Measurements from ENCODE around the gene FOXP4.

The FOXP4 gene

GRCh38 chr6:41644297-41644879, 98.2 kb downstream of the FOXP4 start:
- Histone ChIP-seq H3K9me3 (ENCODE audit: control insufficient read depth, low read length) (no peaks in the 10 kb centered on the region), H3K36me3 (ENCODE audit: control insufficient read depth in 1 of 2, insufficient read depth in 2 of 2, low read depth in 1 of 2, low read length in 2 of 2) (peaks cover 0 to 55% of the 10 kb centered on the region in 2 experiments), H3K4me1 (ENCODE audit: control insufficient read depth, insufficient read depth, low read depth, low read length) (peaks cover 77% of the 10 kb centered on the region), H3K14ac (ENCODE audit: low read length in 2 of 2) (no peak overlapping the region), H3K18ac (ENCODE audit: low read depth in 1 of 2, low read length in 2 of 2) (peak overlapping the region in 1 of 2 experiments; percentile 41), H4K91ac (ENCODE audit: low read length) (no peak overlapping the region), H3K4ac (ENCODE audit: low read depth in 1 of 2, low read length in 2 of 2) (no peak overlapping the region), H3K27ac (ENCODE audit: low read length, poor library complexity, severe bottlenecking) (no peak overlapping the region), H4K8ac (ENCODE audit: low read length) (no peak overlapping the region), H2BK5ac (ENCODE audit: low read depth, low read length, poor library complexity, severe bottlenecking) (no peak overlapping the region), H2BK15ac (ENCODE audit: low read depth, poor library complexity, severe bottlenecking) (no peak overlapping the region), H3K4me2 (ENCODE audit: low read length, poor library complexity, severe bottlenecking) (no peak overlapping the region), H3K23ac (ENCODE audit: low read length in 2 of 2) (peak overlapping the region in 1 of 2 experiments; percentile 11), H2BK120ac (ENCODE audit: low read depth, low read length) (no peak overlapping the region), H2AFZ (ENCODE audit: low read depth, low read length) (no peak overlapping the region), H2BK12ac (ENCODE audit: low read length in 2 of 2) (no peak overlapping the region), H2AK5ac (ENCODE audit: low read length, severe bottlenecking) (no peak overlapping the region), H3K27me3 (ENCODE audit: control insufficient read depth in 1 of 2, insufficient read depth in 1 of 2, low read length in 2 of 2) (peaks cover 0 to 81% of the 10 kb centered on the region in 2 experiments), H3K9ac (ENCODE audit: low read length) (no peak overlapping the region), H3K79me1 (replicated peaks; ENCODE audit: low read length, poor library complexity, severe bottlenecking) (peaks cover 16% of the 10 kb centered on the region), H3K4me3 (ENCODE audit: insufficient read depth in 1 of 2, low read depth in 1 of 2, low read length in 2 of 2) (no peak overlapping the region)
- no peak for DNase-seq
- 57% methylated on average over 4 of the region's 4 CpGs for WGBS

DNA sequence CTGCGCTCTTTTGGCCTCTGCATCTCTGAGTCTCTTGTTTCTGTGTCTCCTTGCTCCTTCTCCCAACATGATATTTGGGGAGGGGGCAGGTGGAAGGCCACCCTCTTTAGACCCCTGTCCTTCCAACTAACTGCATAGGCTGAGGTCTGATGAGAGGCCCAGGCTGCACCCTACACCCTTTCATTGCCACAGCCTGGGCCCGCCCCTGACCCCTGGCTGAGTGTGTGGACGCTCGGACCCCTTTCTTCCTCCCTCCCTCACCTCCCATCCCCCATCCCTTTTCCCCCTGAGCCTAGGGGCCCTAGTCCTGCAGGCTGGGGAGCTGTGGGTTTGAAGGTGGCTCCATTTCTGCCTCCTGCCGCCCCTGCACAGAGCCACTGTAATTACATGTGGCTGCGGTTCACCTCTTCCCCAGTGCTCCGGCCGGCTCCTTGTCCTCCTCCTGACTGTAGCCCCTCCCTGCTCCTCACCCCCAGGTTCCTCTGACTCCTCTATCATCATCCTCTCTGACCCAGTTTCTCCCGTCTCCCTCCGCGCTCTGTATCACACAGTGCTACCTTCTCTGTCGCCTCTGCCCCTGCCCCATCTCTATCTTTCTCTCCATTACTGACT, 98.9 kb downstream of the FOXP4 start:
- Histone ChIP-seq H2BK120ac (ENCODE audit: low read depth, low read length) (no peak overlapping the region), H3K18ac (ENCODE audit: low read depth in 1 of 2, low read length in 2 of 2) (no peak overlapping the region), H4K8ac (ENCODE audit: low read length) (no peak overlapping the region), H3K4ac (ENCODE audit: low read depth in 1 of 2, low read length in 2 of 2) (no peak overlapping the region), H2BK12ac (ENCODE audit: low read length in 2 of 2) (no peak overlapping the region), H3K36me3 (ENCODE audit: control insufficient read depth in 1 of 2, insufficient read depth in 2 of 2, low read depth in 1 of 2, low read length in 2 of 2) (peaks cover 0 to 62% of the 10 kb centered on the region in 2 experiments), H3K4me1 (ENCODE audit: control insufficient read depth, insufficient read depth, low read depth, low read length) (peaks cover 72% of the 10 kb centered on the region), H3K14ac (ENCODE audit: low read length in 2 of 2) (peak overlapping the region in 1 of 2 experiments; percentile 0), H3K27me3 (ENCODE audit: control insufficient read depth in 1 of 2, insufficient read depth in 1 of 2, low read length in 2 of 2) (peaks cover 0 to 79% of the 10 kb centered on the region in 2 experiments), H3K27ac (ENCODE audit: low read length, poor library complexity, severe bottlenecking) (no peak overlapping the region), H3K4me2 (ENCODE audit: low read length, poor library complexity, severe bottlenecking) (peak overlapping the region; percentile 6), H3K79me1 (replicated peaks; ENCODE audit: low read length, poor library complexity, severe bottlenecking) (peaks cover 18% of the 10 kb centered on the region), H3K9me3 (ENCODE audit: control insufficient read depth, low read length) (no peaks in the 10 kb centered on the region), H4K91ac (ENCODE audit: low read length) (no peak overlapping the region), H2AK5ac (ENCODE audit: low read length, severe bottlenecking) (peak overlapping the region; percentile 37), H3K9ac (ENCODE audit: low read length) (no peak overlapping the region), H2BK15ac (ENCODE audit: low read depth, poor library complexity, severe bottlenecking) (no peak overlapping the region), H3K23ac (ENCODE audit: low read length in 2 of 2) (no peak overlapping the region), H2BK5ac (ENCODE audit: low read depth, low read length, poor library complexity, severe bottlenecking) (no peak overlapping the region), H3K4me3 (ENCODE audit: insufficient read depth in 1 of 2, low read depth in 1 of 2, low read length in 2 of 2) (no peak overlapping the region), H2AFZ (ENCODE audit: low read depth, low read length) (no peak overlapping the region)
- 65% methylated on average over 8 of the region's 12 CpGs for WGBS
- DNase-seq = no peak

GRCh38 chr6:41646026-41646795, 100.0 kb downstream of the FOXP4 start:
- no peak overlapping the region for H3K14ac ChIP-seq (ENCODE audit: low read length in 2 of 2)
- H2BK5ac ChIP-seq (ENCODE audit: low read depth, low read length, poor library complexity, severe bottlenecking) = no peak overlapping the region
- no peak overlapping the region for H3K23ac ChIP-seq (ENCODE audit: low read length in 2 of 2)
- peak overlapping the region; percentile 5 for H2AK5ac ChIP-seq (ENCODE audit: low read length, severe bottlenecking)
- no peak overlapping the region for H3K9ac ChIP-seq (ENCODE audit: low read length)
- H4K8ac ChIP-seq (ENCODE audit: low read length) = no peak overlapping the region
- H3K79me1 ChIP-seq (replicated peaks; ENCODE audit: low read length, poor library complexity, severe bottlenecking) = peaks cover 20% of the 10 kb centered on the region
- no peak overlapping the region for H2AFZ ChIP-seq (ENCODE audit: low read depth, low read length)
- H2BK120ac ChIP-seq (ENCODE audit: low read depth, low read length) = no peak overlapping the region
- H3K36me3 ChIP-seq (ENCODE audit: control insufficient read depth in 1 of 2, insufficient read depth in 2 of 2, low read depth in 1 of 2, low read length in 2 of 2) = peaks cover 0 to 65% of the 10 kb centered on the region in 2 experiments
- no peak overlapping the region for H3K4me3 ChIP-seq (ENCODE audit: insufficient read depth in 1 of 2, low read depth in 1 of 2, low read length in 2 of 2)
- H4K91ac ChIP-seq (ENCODE audit: low read length) = no peak overlapping the region
- peaks cover 66% of the 10 kb centered on the region for H3K4me1 ChIP-seq (ENCODE audit: control insufficient read depth, insufficient read depth, low read depth, low read length)
- H3K9me3 ChIP-seq (ENCODE audit: control insufficient read depth, low read length) = no peaks in the 10 kb centered on the region
- H2BK15ac ChIP-seq (ENCODE audit: low read depth, poor library complexity, severe bottlenecking) = no peak overlapping the region
- WGBS = 95% methylated on average over 14 of the region's 14 CpGs
- H3K27ac ChIP-seq (ENCODE audit: low read length, poor library complexity, severe bottlenecking) = no peak overlapping the region
- H3K18ac ChIP-seq (ENCODE audit: low read depth in 1 of 2, low read length in 2 of 2) = no peak overlapping the region
- H3K27me3 ChIP-seq (ENCODE audit: control insufficient read depth in 1 of 2, insufficient read depth in 1 of 2, low read length in 2 of 2) = peaks cover 0 to 77% of the 10 kb centered on the region in 2 experiments
- no peak for DNase-seq
- no peak overlapping the region for H2BK12ac ChIP-seq (ENCODE audit: low read length in 2 of 2)
- H3K4me2 ChIP-seq (ENCODE audit: low read length, poor library complexity, severe bottlenecking) = no peak overlapping the region
- H3K4ac ChIP-seq (ENCODE audit: low read depth in 1 of 2, low read length in 2 of 2) = no peak overlapping the region

- no peak overlapping the region for H3K23ac ChIP-seq (ENCODE audit: low read length in 2 of 2)
- no peaks in the 10 kb centered on the region for H3K9me3 ChIP-seq (ENCODE audit: control insufficient read depth, low read length)
- no peak overlapping the region for H3K14ac ChIP-seq (ENCODE audit: low read length in 2 of 2)
- H3K9ac ChIP-seq (ENCODE audit: low read length) = no peak overlapping the region
- H3K27ac ChIP-seq (ENCODE audit: low read length, poor library complexity, severe bottlenecking) = peak overlapping the region; percentile 6
- peaks cover 0 to 76% of the 10 kb centered on the region in 2 experiments for H3K27me3 ChIP-seq (ENCODE audit: control insufficient read depth in 1 of 2, insufficient read depth in 1 of 2, low read length in 2 of 2)
- peaks cover 0 to 69% of the 10 kb centered on the region in 2 experiments for H3K36me3 ChIP-seq (ENCODE audit: control insufficient read depth in 1 of 2, insufficient read depth in 2 of 2, low read depth in 1 of 2, low read length in 2 of 2)
- no peak overlapping the region for H2BK15ac ChIP-seq (ENCODE audit: low read depth, poor library complexity, severe bottlenecking)
- H2BK12ac ChIP-seq (ENCODE audit: low read length in 2 of 2) = no peak overlapping the region
- no peak overlapping the region for H2BK120ac ChIP-seq (ENCODE audit: low read depth, low read length)
- H3K4me2 ChIP-seq (ENCODE audit: low read length, poor library complexity, severe bottlenecking) = no peak overlapping the region
- H2AFZ ChIP-seq (ENCODE audit: low read depth, low read length) = no peak overlapping the region
- H3K18ac ChIP-seq (ENCODE audit: low read depth in 1 of 2, low read length in 2 of 2) = peak overlapping the region in 1 of 2 experiments; percentile 7
- no peak overlapping the region for H4K91ac ChIP-seq (ENCODE audit: low read length)
- no peak overlapping the region for H3K4ac ChIP-seq (ENCODE audit: low read depth in 1 of 2, low read length in 2 of 2)
- H3K4me3 ChIP-seq (ENCODE audit: insufficient read depth in 1 of 2, low read depth in 1 of 2, low read length in 2 of 2) = no peak overlapping the region
- no peak overlapping the region for H4K8ac ChIP-seq (ENCODE audit: low read length)
- H3K79me1 ChIP-seq (replicated peaks; ENCODE audit: low read length, poor library complexity, severe bottlenecking) = peaks cover 19% of the 10 kb centered on the region
- H2AK5ac ChIP-seq (ENCODE audit: low read length, severe bottlenecking) = no peak overlapping the region
- 85% methylated on average over 7 of the region's 9 CpGs for WGBS
- DNase-seq = peak; percentile 19
- H3K4me1 ChIP-seq (ENCODE audit: control insufficient read depth, insufficient read depth, low read depth, low read length) = peaks cover 63% of the 10 kb centered on the region
- H2BK5ac ChIP-seq (ENCODE audit: low read depth, low read length, poor library complexity, severe bottlenecking) = no peak overlapping the region
Measured at GRCh38 chr6:41647061-41647511, 100.9 kb downstream of the FOXP4 start.

Data from mesenchymal stem cell (in vitro differentiated cells and primary cell).